Activated CD8-positive, alpha-beta T cell treated with anti-CD3 and anti-CD28 coated beads for 36 hours (primary cell): ENCODE results near the gene AUH. TPM values are rescaled to one million over a fixed set of nuclear protein-coding genes. Genes with fewer than 3 reads are reported as not detected.

Experiments used
- ATAC-seq: fragments of 200-7000 bp; cut with Tn5 transposase; one replicate; pipeline ENCODE4 v1.10.0; 2021; ENCODE audit warnings: mild to moderate bottlenecking, moderate library complexity
- CTCF ChIA-PET: fragments of 350-600 bp; sonication (Branson Sonifier 250); formaldehyde crosslinking; loops from one replicate; lab custom pipeline; 2021; ENCODE audit warnings: antibody characterized with exemption; lab: Charles Lee
- POLR2A ChIA-PET: fragments of 350-600 bp; sonication (Branson Sonifier 250); formaldehyde crosslinking; loops from one replicate; lab custom pipeline; 2021; ENCODE audit warnings: antibody characterized with exemption; lab: Charles Lee
- DNase-seq: peaks from one replicate; pipeline ENCODE4 v3.0.0-alpha.2; 2020
- H3K27ac Mint-ChIP-seq: one replicate; pipeline ENCODE4 v1.8.0; 2021; ENCODE audit warnings: mild to moderate bottlenecking, mixed read lengths
- H3K27me3 Mint-ChIP-seq: one replicate; pipeline ENCODE4 v1.8.0; 2021; ENCODE audit warnings: mixed read lengths
- H3K36me3 Mint-ChIP-seq: one replicate; pipeline ENCODE4 v1.8.0; 2021; ENCODE audit warnings: low read depth, mixed read lengths
- H3K4me1 Mint-ChIP-seq: one replicate; pipeline ENCODE4 v1.8.0; 2021; ENCODE audit warnings: low read depth, mixed read lengths
- H3K4me3 Mint-ChIP-seq: one replicate; pipeline ENCODE4 v1.8.0; 2021; ENCODE audit warnings: mild to moderate bottlenecking, moderate library complexity, mixed read lengths
- H3K9me3 Mint-ChIP-seq: one replicate; pipeline ENCODE4 v1.8.0; 2021; ENCODE audit warnings: mixed read lengths
- intact Hi-C: fragments of 100-400 bp; cut with micrococcal nuclease; formaldehyde crosslinking; loops from one replicate; pipeline ENCODE4 v1.10.0; 2022
- total RNA-seq, 2 experiments: library from RNA; stranded (reverse); gene quantifications; one replicate each; pipeline ENCODE4 v1.2.3, GENCODE V29; 2021
- TF ChIP-seq, protein P1 (sequence below): fragments of 200-600 bp; IDR thresholded peaks from one replicate; pipeline ENCODE4 v1.8.0; 2022; ENCODE audit warnings: antibody characterized with exemption, mild to moderate bottlenecking

The AUH gene
- total RNA-seq, 2 experiments from 2014 or later = 30.8 to 31.1 TPM

DNA sequence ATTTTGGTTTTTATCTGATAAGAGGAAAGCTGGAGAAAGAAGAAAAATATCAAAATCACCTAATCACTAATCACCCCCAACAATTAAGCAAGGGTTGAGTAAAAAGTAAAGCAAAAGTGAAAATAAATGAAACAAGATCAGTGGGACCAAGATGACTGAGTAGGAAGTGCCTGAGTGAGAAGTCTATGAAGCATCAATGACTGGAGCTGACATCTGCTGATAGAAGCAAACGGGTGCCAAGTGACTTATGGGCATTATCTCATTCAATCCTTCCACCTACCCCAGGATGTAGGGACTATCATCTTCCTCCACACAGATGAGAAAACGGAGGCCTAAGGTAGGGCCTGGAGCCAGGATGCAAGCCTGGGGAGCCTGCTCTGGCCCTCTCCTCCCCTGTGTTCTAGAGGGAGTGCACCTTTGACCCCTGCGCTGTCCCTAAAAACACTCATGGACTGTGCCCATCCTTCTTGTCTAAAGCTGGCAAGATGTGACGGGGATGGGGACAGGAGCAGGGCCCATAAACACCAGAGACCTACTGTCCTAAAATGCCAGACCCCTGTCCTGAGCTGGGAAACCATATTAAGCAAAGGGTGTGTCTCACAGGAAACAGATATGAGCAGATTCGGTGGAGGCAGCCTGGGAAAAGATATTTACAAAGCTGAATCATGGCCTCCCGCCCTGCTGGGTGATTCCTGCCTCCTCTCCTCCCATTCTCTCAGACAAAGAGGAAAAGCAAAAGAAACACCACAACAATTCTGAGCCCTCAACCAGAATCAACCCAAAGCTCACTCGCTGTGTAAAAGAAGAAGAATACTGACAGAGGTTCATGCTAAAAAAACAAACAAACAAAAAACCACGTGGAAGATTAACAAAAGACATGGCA, 116.0 kb downstream of the AUH start:
- intact Hi-C loops = no loop called here
- TF ChIP-seq, protein P1, sequence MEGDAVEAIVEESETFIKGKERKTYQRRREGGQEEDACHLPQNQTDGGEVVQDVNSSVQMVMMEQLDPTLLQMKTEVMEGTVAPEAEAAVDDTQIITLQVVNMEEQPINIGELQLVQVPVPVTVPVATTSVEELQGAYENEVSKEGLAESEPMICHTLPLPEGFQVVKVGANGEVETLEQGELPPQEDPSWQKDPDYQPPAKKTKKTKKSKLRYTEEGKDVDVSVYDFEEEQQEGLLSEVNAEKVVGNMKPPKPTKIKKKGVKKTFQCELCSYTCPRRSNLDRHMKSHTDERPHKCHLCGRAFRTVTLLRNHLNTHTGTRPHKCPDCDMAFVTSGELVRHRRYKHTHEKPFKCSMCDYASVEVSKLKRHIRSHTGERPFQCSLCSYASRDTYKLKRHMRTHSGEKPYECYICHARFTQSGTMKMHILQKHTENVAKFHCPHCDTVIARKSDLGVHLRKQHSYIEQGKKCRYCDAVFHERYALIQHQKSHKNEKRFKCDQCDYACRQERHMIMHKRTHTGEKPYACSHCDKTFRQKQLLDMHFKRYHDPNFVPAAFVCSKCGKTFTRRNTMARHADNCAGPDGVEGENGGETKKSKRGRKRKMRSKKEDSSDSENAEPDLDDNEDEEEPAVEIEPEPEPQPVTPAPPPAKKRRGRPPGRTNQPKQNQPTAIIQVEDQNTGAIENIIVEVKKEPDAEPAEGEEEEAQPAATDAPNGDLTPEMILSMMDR = no peak
- Mint-ChIP-seq H3K27ac (peak overlapping the region; percentile 78), H3K4me3 (no peak overlapping the region), H3K27me3 (no peaks in the 10 kb centered on the region), H3K36me3 (peaks cover 19% of the 10 kb centered on the region), H3K4me1 (peaks cover 32% of the 10 kb centered on the region), H3K9me3 (no peaks in the 10 kb centered on the region)
- DNase-seq (peak; percentile 29), ATAC-seq (peak; percentile 93)
- CTCF ChIA-PET = interaction anchor here (1.1 to 2.3 kb wide), 3 partner anchors 9 to 330 kb away, joined by 5 to 8 read pairs (median 7); no protein-coding TSS in a partner anchor
- POLR2A ChIA-PET = interaction anchor here (0.8 to 1.8 kb wide), 3 partner anchors 28 to 77 kb away, joined by 3 to 7 read pairs (median 3); no protein-coding TSS in a partner anchor

DNA sequence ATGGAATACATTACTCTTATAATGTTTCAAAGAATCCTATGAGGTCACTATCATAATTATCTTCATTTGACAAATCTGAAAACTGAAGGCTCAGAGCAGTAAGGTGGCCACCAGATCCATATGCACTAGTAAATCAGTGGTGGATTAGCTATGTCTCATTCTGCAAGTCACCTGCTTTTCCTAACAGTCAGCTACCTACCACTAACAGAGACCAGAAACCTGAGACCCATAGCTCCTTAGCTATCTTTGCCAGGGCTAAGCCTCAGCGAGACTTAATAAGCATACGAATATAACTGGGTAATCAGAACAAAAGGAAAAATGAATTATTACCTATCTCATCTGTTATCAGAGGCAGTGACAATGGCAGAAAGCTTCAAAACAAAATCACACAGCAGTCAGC, 118.7 kb downstream of the AUH start:
- ATAC-seq (no peak), DNase-seq (no peak)
- no peak overlapping the region for H3K27ac Mint-ChIP-seq
- H3K27me3 Mint-ChIP-seq = no peaks in the 10 kb centered on the region
- TF ChIP-seq, protein P1 = no peak
- H3K4me1 Mint-ChIP-seq = peaks cover 28% of the 10 kb centered on the region
- intact Hi-C loops = no loop called here
- H3K36me3 Mint-ChIP-seq = peaks cover 19% of the 10 kb centered on the region
- POLR2A ChIA-PET = no interaction called here
- H3K4me3 Mint-ChIP-seq = no peak overlapping the region
- H3K9me3 Mint-ChIP-seq = no peaks in the 10 kb centered on the region
- CTCF ChIA-PET = interaction anchor here (1.3 kb wide), 1 partner anchor 10 kb away, joined by 3 read pairs; no protein-coding TSS in a partner anchor

DNA sequence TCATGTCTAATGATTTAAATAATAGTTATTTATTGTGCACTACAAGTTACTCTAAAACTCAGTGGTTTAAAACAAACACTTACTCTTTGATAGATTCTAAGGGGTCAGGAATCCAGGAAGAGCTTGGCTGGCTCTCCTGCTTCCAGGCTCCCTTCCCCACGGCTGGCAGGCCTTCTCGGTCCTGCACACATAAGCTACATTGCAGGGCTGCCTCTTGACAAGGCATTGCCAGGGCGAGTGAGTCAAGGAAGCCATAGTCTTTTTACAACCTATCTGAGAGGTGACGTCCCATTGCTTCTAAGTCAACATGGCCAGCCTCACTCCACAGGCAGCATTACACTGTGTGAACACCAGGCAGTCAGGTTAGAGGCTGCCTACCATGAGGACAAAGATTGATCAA, 119.8 kb downstream of the AUH start:
- intact Hi-C loops = no loop called here
- POLR2A ChIA-PET = no interaction called here
- TF ChIP-seq, protein P1 = no peak
- H3K27ac Mint-ChIP-seq = no peak overlapping the region
- CTCF ChIA-PET = no interaction called here
- peaks cover 22% of the 10 kb centered on the region for H3K4me1 Mint-ChIP-seq
- H3K9me3 Mint-ChIP-seq = no peaks in the 10 kb centered on the region
- peaks cover 19% of the 10 kb centered on the region for H3K36me3 Mint-ChIP-seq
- no peaks in the 10 kb centered on the region for H3K27me3 Mint-ChIP-seq
- DNase-seq (no peak), ATAC-seq (no peak)
- no peak overlapping the region for H3K4me3 Mint-ChIP-seq

DNA sequence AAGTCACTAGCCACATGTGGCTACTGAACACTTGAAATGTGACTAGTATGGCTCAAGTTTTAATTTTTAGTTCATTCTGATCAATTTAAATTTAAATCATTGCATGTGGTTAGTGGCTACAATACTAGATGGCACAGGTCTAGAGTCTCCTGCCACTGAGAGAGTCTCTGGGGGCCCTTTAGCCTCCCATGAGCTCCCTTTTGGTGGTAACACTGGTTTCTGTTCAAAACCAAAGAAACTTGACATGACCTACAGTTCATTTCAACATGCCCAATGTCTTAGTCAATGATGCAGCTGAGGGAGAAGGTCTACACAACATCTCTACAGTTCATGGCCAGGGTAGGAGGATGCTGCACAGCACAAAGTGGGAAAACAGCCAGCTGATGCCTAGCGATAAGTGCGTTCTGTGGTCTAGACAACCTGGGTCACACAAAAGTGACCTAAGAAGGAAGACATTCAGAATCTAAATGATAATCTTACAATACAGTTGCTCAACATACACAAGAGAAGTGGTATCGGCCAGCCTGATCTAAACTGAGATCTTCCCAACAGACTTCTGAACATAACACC, 121.0 kb downstream of the AUH start:
- TF ChIP-seq, protein P1 = no peak
- no peak for DNase-seq
- Mint-ChIP-seq H3K36me3 (peaks cover 18% of the 10 kb centered on the region), H3K4me1 (peaks cover 14% of the 10 kb centered on the region), H3K4me3 (no peak overlapping the region), H3K27ac (no peak overlapping the region), H3K9me3 (no peaks in the 10 kb centered on the region), H3K27me3 (no peaks in the 10 kb centered on the region)
- intact Hi-C loops = no loop called here
- CTCF ChIA-PET = no interaction called here
- ATAC-seq = no peak
- POLR2A ChIA-PET = no interaction called here
